ENCODE results near the gene TET3.

- TF ChIP-seq YY1 (IDR thresholded peaks at IDR 0.05; ENCODE audit: insufficient read depth, insufficient read length), result no peak
- no peak for TF ChIP-seq ZNF274 (IDR thresholded peaks at IDR 0.05; ENCODE audit: low read depth, low read length)
- TF ChIP-seq SUZ12 (IDR thresholded peaks at IDR 0.05; ENCODE audit: extremely low read depth, insufficient read depth, insufficient read length), result no peak
Measured at GRCh38 chr2:73937103-73937885, 47.4 kb upstream of the TET3 start.

Measured in NT2/D1 (cell line).